BE2C (cell line): Measurements from ENCODE around the gene ZNF480. TPM values are rescaled to one million over a fixed set of nuclear protein-coding genes. Genes with fewer than 3 reads are reported as not detected.
"Not testable (repeated sequence)": the region's sequence is repeated elsewhere in the genome, so short reads cannot be mapped to it uniquely, and the experiment has no call there.

Experiments used
- DNase-seq: peaks from one replicate; pipeline ENCODE4 v3.0.0-alpha.2; 2020
- H3K27me3 ChIP-seq: fragments of 250-450 bp; sonication (Bioruptor Pico); 2 replicates; pipeline ENCODE4 v1.5.1; 2020; ENCODE audit warnings: mild to moderate bottlenecking
- H3K36me3 ChIP-seq: fragments of 250-450 bp; sonication (Bioruptor Pico); 2 replicates; pipeline ENCODE4 v1.5.1; 2020; ENCODE audit warnings: mild to moderate bottlenecking
- H3K4me1 ChIP-seq: fragments of 250-450 bp; sonication (Bioruptor Pico); 2 replicates; pipeline ENCODE4 v1.5.1; 2020
- H3K4me3 ChIP-seq: 2 replicates; pipeline ENCODE4 v1.5.1; 2011; ENCODE audit warnings: low read depth, low read length
- H3K9me3 ChIP-seq: fragments of 250-450 bp; sonication (Bioruptor Pico); 2 replicates; pipeline ENCODE4 v1.5.1; 2020
- CTCF ChIP-seq: IDR thresholded peaks from 2 replicates; pipeline ENCODE4 v1.5.1; 2012; ENCODE audit warnings: mild to moderate bottlenecking, low read depth, low read length
- polyA plus RNA-seq: library from polyadenylated mRNA; unstranded; fragments of >200 nt; gene quantifications from one replicate; pipeline ENCODE4 v1.2.1, GENCODE V29; 2012; ENCODE audit warnings: low read depth, missing spikeins; ENCODE audit not compliant: insufficient read length, insufficient read depth

Gene ZNF480
- polyA plus RNA-seq = 11.2 TPM

- no peak for TF ChIP-seq CTCF
- Histone ChIP-seq H3K9me3 (no peaks in the 10 kb centered on the region), H3K36me3 (peaks cover 20% of the 10 kb centered on the region), H3K4me3 (peak within 1 kb of the TSS; percentile 98), H3K27me3 (no peaks in the 10 kb centered on the region), H3K4me1 (no peaks in the 10 kb centered on the region)
- DNase-seq = peak; percentile 79
Observed at GRCh38 chr19:52296773-52297600, at the start of gene ZNF480. Gene ZNF480, plus strand, starts transcription at chr19:52297169. Its CDS starts 3,244 bp downstream, at chr19:52300413.

- no peak overlapping the region for H3K4me3 ChIP-seq
- no peaks in the 10 kb centered on the region for H3K36me3 ChIP-seq
- peak; percentile 54 for TF ChIP-seq CTCF
- no peaks in the 10 kb centered on the region for H3K27me3 ChIP-seq
- no peaks in the 10 kb centered on the region for H3K4me1 ChIP-seq
- no peaks in the 10 kb centered on the region for H3K9me3 ChIP-seq
- DNase-seq = peak; percentile 51
Observed at GRCh38 chr19:52248241-52248640, 48.7 kb upstream of the ZNF480 start.

- H3K36me3 ChIP-seq = no peaks in the 10 kb centered on the region
- no peaks in the 10 kb centered on the region for H3K27me3 ChIP-seq
- DNase-seq = no peak
- TF ChIP-seq CTCF = no peak
- no peaks in the 10 kb centered on the region for H3K9me3 ChIP-seq
- no peaks in the 10 kb centered on the region for H3K4me1 ChIP-seq
- no peak overlapping the region for H3K4me3 ChIP-seq
Observed at GRCh38 chr19:52258426-52258825, 38.5 kb upstream of the ZNF480 start.

GRCh38 chr19:52265556-52265955, 31.4 kb upstream of the ZNF480 start:
- DNase-seq = not testable (repeated sequence)

GRCh38 chr19:52269338-52270261, 27.4 kb upstream of the ZNF480 start, which contains the start of gene ZNF766:
Gene ZNF766, plus strand, starts transcription at chr19:52269587. Its CDS starts 27 bp downstream, at chr19:52269614.
- peak; percentile 97 for DNase-seq
- no peaks in the 10 kb centered on the region for H3K9me3 ChIP-seq
- peaks cover 9% of the 10 kb centered on the region; the same call in 1 of the 2 replicates for H3K36me3 ChIP-seq
- H3K4me1 ChIP-seq = no peaks in the 10 kb centered on the region; the same call in 1 of the 2 replicates
- H3K4me3 ChIP-seq = peak within 1 kb of the TSS; percentile 96
- TF ChIP-seq CTCF = no peak
- H3K27me3 ChIP-seq = no peaks in the 10 kb centered on the region

More at GRCh38 chr19:52265556-52265955, 31.4 kb upstream of the ZNF480 start:
- H3K9me3 ChIP-seq, H3K36me3 ChIP-seq, H3K4me3 ChIP-seq, H3K27me3 ChIP-seq, H3K4me1 ChIP-seq: not testable (repeated sequence)

- peak overlapping the region; percentile 96 for H3K4me3 ChIP-seq
- peak; percentile 26 for DNase-seq
- TF ChIP-seq CTCF = no peak
- peaks cover 12% of the 10 kb centered on the region; the same call in 1 of the 2 replicates for H3K36me3 ChIP-seq
- no peaks in the 10 kb centered on the region for H3K27me3 ChIP-seq
- H3K4me1 ChIP-seq = no peaks in the 10 kb centered on the region; the same call in 1 of the 2 replicates
- no peaks in the 10 kb centered on the region for H3K9me3 ChIP-seq
Observed at GRCh38 chr19:52270266-52270885, 26.6 kb upstream of the ZNF480 start.
